Loucy (cell line): ENCODE results near the gene CEP72.

ENCODE experiments used
- H2AFZ ChIP-seq: fragments of 200-600 bp; sonication (generic); 2 replicates; pipeline ENCODE4 v1.6.0; 2016; ENCODE audit warnings: antibody characterized with exemption, mild to moderate bottlenecking, low read length, moderate library complexity
- H3F3A ChIP-seq: fragments of 200-600 bp; 2 replicates; pipeline ENCODE4 v1.6.0; 2016; ENCODE audit warnings: antibody characterized with exemption, low read depth, mild to moderate bottlenecking
- H3K27me3 ChIP-seq: fragments of 200-600 bp; sonication (generic); 2 replicates; pipeline ENCODE4 v1.6.1; 2014; ENCODE audit warnings: low read length, mild to moderate bottlenecking; ENCODE audit not compliant: insufficient read depth, poor library complexity, severe bottlenecking
- H3K36me3 ChIP-seq: fragments of 200-600 bp; sonication (generic); 2 replicates; pipeline ENCODE4 v1.6.1; 2016; ENCODE audit warnings: low read length; ENCODE audit not compliant: insufficient read depth
- H3K4me1 ChIP-seq: fragments of 200-600 bp; sonication (generic); 2 replicates; pipeline ENCODE4 v1.5.1; 2014; ENCODE audit warnings: low read length, mild to moderate bottlenecking; ENCODE audit not compliant: insufficient read depth, poor library complexity, severe bottlenecking
- H3K4me2 ChIP-seq: fragments of 200-600 bp; sonication (generic); 2 replicates; pipeline ENCODE4 v1.6.0; 2014; ENCODE audit warnings: antibody characterized with exemption, low read length, low read depth, mild to moderate bottlenecking; ENCODE audit not compliant: poor library complexity, severe bottlenecking
- H3K4me3 ChIP-seq: fragments of 200-600 bp; sonication (generic); 2 replicates; pipeline ENCODE4 v1.5.1; 2014; ENCODE audit warnings: low read length, mild to moderate bottlenecking, mixed read lengths; ENCODE audit not compliant: poor library complexity, severe bottlenecking
- H3K79me2 ChIP-seq: fragments of 200-600 bp; sonication (generic); 2 replicates; pipeline ENCODE4 v1.6.1; 2014; ENCODE audit warnings: low read length; ENCODE audit not compliant: insufficient read depth
- H3K9ac ChIP-seq: fragments of 200-600 bp; sonication (generic); 2 replicates; pipeline ENCODE4 v1.6.0; 2014; ENCODE audit warnings: mild to moderate bottlenecking, low read depth, low read length, moderate library complexity; ENCODE audit not compliant: poor library complexity, severe bottlenecking
- H3K9me2 ChIP-seq: fragments of 200-600 bp; sonication (generic); replicated peaks from 2 replicates; pipeline ENCODE4 v1.6.1; 2016; ENCODE audit warnings: low read depth, low read length, mixed read lengths
- H3K9me3 ChIP-seq: fragments of 200-600 bp; sonication (generic); 2 replicates; pipeline ENCODE4 v1.6.1; 2014; ENCODE audit warnings: mild to moderate bottlenecking, antibody characterized with exemption, low read length, low read depth; ENCODE audit not compliant: insufficient read depth
- H4K20me1 ChIP-seq: fragments of 200-600 bp; sonication (generic); 2 replicates; pipeline ENCODE4 v1.6.0; 2014; ENCODE audit warnings: antibody characterized with exemption, low read length, mild to moderate bottlenecking; ENCODE audit not compliant: insufficient read depth, poor library complexity, severe bottlenecking
- CTCF ChIP-seq: fragments of 200-600 bp; sonication (generic); conservative IDR thresholded peaks from 2 replicates; pipeline ENCODE4 v1.5.1; 2014; ENCODE audit warnings: mild to moderate bottlenecking, antibody characterized with exemption, low read length
- EZH2phosphoT487 ChIP-seq: fragments of 200-600 bp; IDR thresholded peaks from 2 replicates; pipeline ENCODE4 v1.6.1; 2018; ENCODE audit warnings: antibody characterized with exemption, mild to moderate bottlenecking, moderate library complexity, borderline replicate concordance

CEP72 gene

GRCh38 chr5:609506-609905 lies 2.6 kb upstream of the CEP72 start:
- TF ChIP-seq EZH2phosphoT487, result no peak
- TF ChIP-seq CTCF, result no peak
- Histone ChIP-seq H2AFZ (no peak overlapping the region), H3K9me3 (no peaks in the 10 kb centered on the region), H3K79me2 (peaks cover 22% of the 10 kb centered on the region), H3K36me3 (no peaks in the 10 kb centered on the region), H3K9me2 (no peaks in the 10 kb centered on the region), H3F3A (no peaks in the 10 kb centered on the region), H3K9ac (no peak overlapping the region), H3K27me3 (no peaks in the 10 kb centered on the region), H3K4me3 (no peak overlapping the region), H3K4me1 (peaks cover 12% of the 10 kb centered on the region), H3K4me2 (no peak overlapping the region), H4K20me1 (no peaks in the 10 kb centered on the region)

GRCh38 chr5:610011-610743 lies 2.0 kb upstream of the CEP72 start:
- no peak overlapping the region for H3K4me3 ChIP-seq
- peaks cover 29% of the 10 kb centered on the region for H3K79me2 ChIP-seq
- H2AFZ ChIP-seq, result no peak overlapping the region
- no peaks in the 10 kb centered on the region for H3F3A ChIP-seq
- 0 out of 2 replicates have a peak, but pooled peaks cover 2% of the 10 kb centered on the region for H3K9me3 ChIP-seq
- H3K9me2 ChIP-seq, result no peaks in the 10 kb centered on the region
- H3K9ac ChIP-seq, result no peak overlapping the region
- no peaks in the 10 kb centered on the region for H3K27me3 ChIP-seq
- no peak overlapping the region for H3K4me2 ChIP-seq
- H4K20me1 ChIP-seq, result no peaks in the 10 kb centered on the region
- no peak for TF ChIP-seq CTCF
- no peak for TF ChIP-seq EZH2phosphoT487
- peaks cover 12% of the 10 kb centered on the region for H3K4me1 ChIP-seq
- H3K36me3 ChIP-seq, result no peaks in the 10 kb centered on the region

GRCh38 chr5:610744-611730 lies 1.1 kb upstream of the CEP72 start:
- no peaks in the 10 kb centered on the region; the same call in 1 of the 2 replicates for H3F3A ChIP-seq
- peaks cover 14% of the 10 kb centered on the region for H3K4me1 ChIP-seq
- H3K36me3 ChIP-seq, result no peaks in the 10 kb centered on the region
- H3K79me2 ChIP-seq, result peaks cover 37% of the 10 kb centered on the region
- peak overlapping the region; percentile 76 for H3K9ac ChIP-seq
- H3K4me2 ChIP-seq, result peak overlapping the region; percentile 70
- H3K4me3 ChIP-seq, result peak overlapping the region; percentile 79
- TF ChIP-seq EZH2phosphoT487 (no peak), CTCF (no peak)
- H4K20me1 ChIP-seq, result peaks cover 6% of the 10 kb centered on the region
- H3K9me2 ChIP-seq, result no peaks in the 10 kb centered on the region
- H2AFZ ChIP-seq, result peak overlapping the region; percentile 96
- H3K27me3 ChIP-seq, result no peaks in the 10 kb centered on the region
- peaks cover 7% of the 10 kb centered on the region; the same call in 1 of the 2 replicates for H3K9me3 ChIP-seq
